ENCODE measurements around the gene KCTD10.

Gene KCTD10

GRCh38 chr12:109483346-109483745, 6.2 kb upstream of the KCTD10 start:
- intact Hi-C loops (cut with DNase I; ENCODE audit: low total_unique reads), result no loop called here
- H3K4me3 ChIP-seq, result no peak overlapping the region
- peaks cover 0 to 16% (median 11%) of the 10 kb centered on the region in 4 donors for H3K4me1 ChIP-seq
- H3K27me3 ChIP-seq, result no peaks in the 10 kb centered on the region
- TF ChIP-seq CTCF (IDR thresholded peaks at IDR 0.05), result no peak
- H3K27ac ChIP-seq, result no peak overlapping the region
- H3K9me3 ChIP-seq, result no peaks in the 10 kb centered on the region
- peaks cover 52 to 64% (median 55%) of the 10 kb centered on the region in 3 donors for H3K36me3 ChIP-seq
- no peak for DNase-seq

GRCh38 chr12:109482894-109483293, 5.8 kb upstream of the KCTD10 start:
- Histone ChIP-seq H3K36me3 (peaks cover 48 to 59% (median 51%) of the 10 kb centered on the region in 3 donors), H3K27me3 (no peaks in the 10 kb centered on the region), H3K9me3 (no peaks in the 10 kb centered on the region), H3K27ac (no peak overlapping the region), H3K4me3 (no peak overlapping the region), H3K4me1 (peaks cover 0 to 21% (median 15%) of the 10 kb centered on the region in 4 donors)
- TF ChIP-seq CTCF (IDR thresholded peaks at IDR 0.05), result no peak
- intact Hi-C loops (cut with DNase I; ENCODE audit: low total_unique reads), result no loop called here
- no peak for DNase-seq

- H3K4me1 ChIP-seq, result peaks cover 0 to 21% (median 15%) of the 10 kb centered on the region in 4 donors
- no peak overlapping the region for H3K27ac ChIP-seq
- no peaks in the 10 kb centered on the region for H3K27me3 ChIP-seq
- TF ChIP-seq CTCF (IDR thresholded peaks at IDR 0.05), result no peak
- no peak overlapping the region for H3K4me3 ChIP-seq
- no peaks in the 10 kb centered on the region for H3K9me3 ChIP-seq
- DNase-seq, result no peak
- peaks cover 44 to 55% (median 47%) of the 10 kb centered on the region in 3 donors for H3K36me3 ChIP-seq
- intact Hi-C loops (cut with DNase I; ENCODE audit: low total_unique reads), result no loop called here
Measured at GRCh38 chr12:109482491-109482890, 5.4 kb upstream of the KCTD10 start.

- Histone ChIP-seq H3K9me3 (no peaks in the 10 kb centered on the region), H3K4me1 (peaks cover 0 to 21% (median 15%) of the 10 kb centered on the region in 4 donors), H3K36me3 (peaks cover 38 to 49% (median 40%) of the 10 kb centered on the region in 3 donors), H3K27me3 (no peaks in the 10 kb centered on the region), H3K4me3 (no peak overlapping the region), H3K27ac (no peak overlapping the region)
- intact Hi-C loops (cut with DNase I; ENCODE audit: low total_unique reads), result no loop called here
- TF ChIP-seq CTCF (IDR thresholded peaks at IDR 0.05), result no peak
- DNase-seq, result no peak
Measured at GRCh38 chr12:109481863-109482262, 4.8 kb upstream of the KCTD10 start.

- intact Hi-C loops (cut with DNase I; ENCODE audit: low total_unique reads), result no loop called here
- Histone ChIP-seq H3K4me3 (no peak overlapping the region), H3K9me3 (no peaks in the 10 kb centered on the region), H3K27ac (no peak overlapping the region), H3K4me1 (peaks cover 0 to 28% (median 25%) of the 10 kb centered on the region in 4 donors), H3K27me3 (no peaks in the 10 kb centered on the region), H3K36me3 (peaks cover 23 to 34% (median 25%) of the 10 kb centered on the region in 3 donors)
- no peak for DNase-seq
- TF ChIP-seq CTCF (IDR thresholded peaks at IDR 0.05), result no peak
Measured at GRCh38 chr12:109480356-109480755, 3.3 kb upstream of the KCTD10 start.

- Histone ChIP-seq H3K36me3 (peaks cover 17 to 28% (median 19%) of the 10 kb centered on the region in 3 donors), H3K4me1 (peaks cover 0 to 34% (median 31%) of the 10 kb centered on the region in 4 donors), H3K27ac (no peak overlapping the region), H3K4me3 (no peak overlapping the region), H3K9me3 (no peaks in the 10 kb centered on the region), H3K27me3 (no peaks in the 10 kb centered on the region)
- intact Hi-C loops (cut with DNase I; ENCODE audit: low total_unique reads), result no loop called here
- no peak for DNase-seq
- no peak for TF ChIP-seq CTCF (IDR thresholded peaks at IDR 0.05)
Measured at GRCh38 chr12:109479761-109480160, 2.7 kb upstream of the KCTD10 start.

All from tibial artery (tissue), 4 donors.